DND-41 (cell line): ENCODE results near the gene LIPG.

Experiments used
- ATAC-seq: fragments of 200-7000 bp; cut with Tn5 transposase; 3 replicates; pipeline ENCODE4 v1.9.1; 2021; ENCODE audit warnings: low read depth; ENCODE audit not compliant: insufficient read depth
- DNase-seq: peaks from one replicate; pipeline ENCODE4 v3.0.0-alpha.2; 2020
- H2AFZ ChIP-seq: 2 replicates; pipeline ENCODE4 v1.6.0; 2012; ENCODE audit warnings: low read depth, low read length
- H3K27ac ChIP-seq: 2 replicates; pipeline ENCODE4 v1.5.1; 2012; ENCODE audit warnings: low read length, inconsistent platforms
- H3K27me3 ChIP-seq: fragments of 200-600 bp; sonication (generic); 2 replicates; pipeline ENCODE4 v1.6.0; 2012; ENCODE audit warnings: low read length, mild to moderate bottlenecking, inconsistent platforms; ENCODE audit not compliant: insufficient read depth, poor library complexity
- H3K36me3 ChIP-seq: 2 replicates; pipeline ENCODE4 v1.5.1; 2012; ENCODE audit warnings: low read length, inconsistent platforms; ENCODE audit not compliant: insufficient read depth
- H3K4me1 ChIP-seq: 2 replicates; pipeline ENCODE4 v1.5.1; 2012; ENCODE audit warnings: mild to moderate bottlenecking, low read length; ENCODE audit not compliant: insufficient read depth
- H3K4me2 ChIP-seq: 2 replicates; pipeline ENCODE4 v1.6.0; 2012; ENCODE audit warnings: mild to moderate bottlenecking, moderate library complexity, low read length, inconsistent platforms; ENCODE audit not compliant: insufficient read depth
- H3K4me3 ChIP-seq, 2 experiments: fragments of 200-600 bp in 1 of 2; shearing (Covaris generic) in 1 of 2; 2 replicates each; pipeline ENCODE4 v1.5.1; 2012 to 2016; ENCODE audit warnings: inconsistent platforms in 2 of 2, low read length in 2 of 2, mild to moderate bottlenecking in 2 of 2, low read depth in 1 of 2, moderate library complexity in 1 of 2
- H3K79me2 ChIP-seq: 2 replicates; pipeline ENCODE4 v1.6.0; 2012; ENCODE audit warnings: low read length, inconsistent platforms; ENCODE audit not compliant: insufficient read depth
- H3K9ac ChIP-seq: 2 replicates; pipeline ENCODE4 v1.6.0; 2012; ENCODE audit warnings: low read depth, mild to moderate bottlenecking, inconsistent platforms, low read length, moderate library complexity
- H3K9me3 ChIP-seq: 2 replicates; pipeline ENCODE4 v1.5.1; 2012; ENCODE audit warnings: low read length, moderate library complexity, mild to moderate bottlenecking, inconsistent platforms; ENCODE audit not compliant: insufficient read depth, severe bottlenecking
- H4K20me1 ChIP-seq: 2 replicates; pipeline ENCODE4 v1.6.0; 2012; ENCODE audit warnings: low read length; ENCODE audit not compliant: insufficient read depth
- CTCF ChIP-seq: IDR thresholded peaks from 2 replicates; pipeline ENCODE4 v1.5.1; 2012; ENCODE audit warnings: borderline replicate concordance, low read length, moderate library complexity, mild to moderate bottlenecking; ENCODE audit not compliant: poor library complexity, severe bottlenecking; ENCODE audit errors: extremely low read depth
- EZH2 ChIP-seq: IDR thresholded peaks from 3 replicates; pipeline ENCODE4 v1.6.1; 2012; ENCODE audit warnings: borderline replicate concordance, low read depth, mild to moderate bottlenecking, moderate library complexity, low read length, inconsistent platforms; ENCODE audit not compliant: severe bottlenecking

LIPG gene

DNA sequence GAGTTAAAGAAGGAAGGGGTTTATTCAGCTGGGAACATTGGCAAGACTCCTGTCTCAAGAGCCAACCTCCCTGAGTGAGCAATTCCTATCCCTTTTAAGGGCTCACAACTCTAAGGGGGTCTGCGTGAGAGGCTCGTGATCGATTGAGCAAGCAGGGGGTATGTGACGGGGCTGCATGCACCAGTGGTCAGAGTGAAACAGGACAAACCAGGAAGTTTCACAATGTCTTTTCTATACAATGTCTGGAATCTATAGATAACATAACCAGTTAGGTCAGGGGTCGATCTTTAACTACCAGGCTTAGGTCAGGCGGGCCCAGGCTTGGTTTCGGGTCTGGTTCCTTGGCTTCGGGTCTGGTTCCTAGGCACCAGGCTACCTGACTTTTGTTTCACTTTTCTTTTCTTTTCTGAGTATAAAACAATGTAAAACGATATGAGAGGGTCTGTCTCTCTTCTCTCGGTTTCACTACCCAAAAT, 30.1 kb upstream of the LIPG start:
- no peak overlapping the region for H3K4me2 ChIP-seq
- no peak overlapping the region for H3K9ac ChIP-seq

DNA sequence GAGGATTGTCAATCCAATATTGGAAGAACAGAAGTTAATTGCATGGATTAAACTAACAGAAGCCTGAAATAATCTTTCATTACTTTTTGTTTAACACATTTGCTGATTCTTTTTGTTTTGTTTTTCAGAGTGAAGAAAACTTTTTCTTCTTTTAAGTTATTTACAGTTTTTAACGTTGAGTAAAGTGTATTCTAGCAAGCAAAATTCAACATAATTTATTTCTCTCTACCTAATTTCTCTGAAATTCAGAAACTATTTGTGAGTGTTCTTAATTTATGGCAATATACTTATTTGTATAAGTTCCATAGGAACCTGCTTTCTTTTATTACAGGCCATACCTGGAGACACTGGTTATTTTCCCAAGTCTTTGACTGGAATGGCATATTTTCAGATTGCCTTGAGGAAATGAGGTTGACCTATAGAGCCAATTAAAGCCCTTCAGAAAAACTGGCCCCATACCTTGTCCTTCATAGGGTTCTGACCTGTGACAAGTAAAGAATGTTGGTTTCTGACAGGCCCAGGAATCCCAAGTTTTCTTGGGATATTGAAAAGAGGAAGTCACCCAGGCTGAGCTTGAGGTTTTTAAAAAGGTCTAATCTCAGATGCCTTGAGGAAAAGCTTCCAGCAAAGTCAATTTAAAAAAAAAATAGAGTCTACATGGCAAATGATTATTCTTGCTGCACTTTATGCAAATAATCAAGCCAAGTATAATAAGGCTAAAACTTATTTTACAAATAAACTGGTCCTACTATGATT, 26.8 kb upstream of the LIPG start:
- no peak for TF ChIP-seq EZH2
- no peak for TF ChIP-seq CTCF
- Histone ChIP-seq H4K20me1 (no peaks in the 10 kb centered on the region), H3K27me3 (no peaks in the 10 kb centered on the region), H2AFZ (no peak overlapping the region), H3K9me3 (no peaks in the 10 kb centered on the region), H3K4me2 (no peak overlapping the region), H3K4me3 (no peak overlapping the region), H3K4me1 (no peaks in the 10 kb centered on the region), H3K36me3 (no peaks in the 10 kb centered on the region), H3K9ac (no peak overlapping the region), H3K27ac (no peak overlapping the region), H3K79me2 (no peaks in the 10 kb centered on the region)
- DNase-seq = no peak
- ATAC-seq = no peak

More for the DNA sequence above, 30.1 kb upstream of the LIPG start:
- peaks cover 5% of the 10 kb centered on the region for H3K27me3 ChIP-seq
- TF ChIP-seq CTCF = no peak
- no peak for TF ChIP-seq EZH2
- no peaks in the 10 kb centered on the region for H3K36me3 ChIP-seq
- ATAC-seq = no peak
- H4K20me1 ChIP-seq = no peaks in the 10 kb centered on the region
- no peaks in the 10 kb centered on the region for H3K4me1 ChIP-seq
- no peak overlapping the region for H2AFZ ChIP-seq
- H3K79me2 ChIP-seq = no peaks in the 10 kb centered on the region
- no peaks in the 10 kb centered on the region for H3K9me3 ChIP-seq
- no peak for DNase-seq
- H3K4me3 ChIP-seq = no peak overlapping the region
- H3K27ac ChIP-seq = no peak overlapping the region

DNA sequence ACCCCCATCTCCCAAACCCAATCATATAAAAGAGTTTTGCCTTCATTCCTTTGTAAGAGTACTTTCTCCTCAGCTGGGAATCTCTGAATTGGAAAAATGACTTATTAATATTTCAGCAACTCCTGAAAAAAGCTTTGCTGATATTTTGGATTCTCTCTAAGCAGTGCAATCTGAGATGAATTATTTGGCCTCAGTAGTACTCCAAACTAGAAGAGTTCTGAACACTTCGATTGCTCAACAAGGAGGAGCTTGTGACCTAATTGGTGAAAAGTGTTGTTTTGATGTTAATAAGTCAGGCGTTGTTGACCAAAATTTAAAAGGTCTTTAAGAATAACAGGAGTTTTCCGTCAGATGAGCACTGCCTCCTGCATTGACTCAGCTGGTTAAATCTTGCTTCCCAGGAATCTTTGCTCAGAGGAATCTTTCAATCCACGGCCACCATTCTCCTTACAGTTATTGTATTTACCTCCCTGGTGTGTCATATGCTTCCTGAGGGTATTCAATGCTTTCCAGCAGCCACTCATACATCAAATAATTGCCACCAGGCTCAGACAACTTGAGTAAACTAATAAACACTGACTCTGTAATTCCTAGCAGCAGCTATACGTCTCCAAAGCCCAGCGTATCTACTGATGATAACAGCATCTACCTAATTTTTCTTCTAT, 24.5 kb upstream of the LIPG start:
- Histone ChIP-seq H3K27me3 (no peaks in the 10 kb centered on the region), H3K9ac (no peak overlapping the region), H3K4me1 (no peaks in the 10 kb centered on the region), H3K79me2 (no peaks in the 10 kb centered on the region), H3K4me3 (no peak overlapping the region), H3K36me3 (no peaks in the 10 kb centered on the region), H3K4me2 (no peak overlapping the region), H2AFZ (no peak overlapping the region), H3K27ac (no peak overlapping the region), H4K20me1 (no peaks in the 10 kb centered on the region), H3K9me3 (no peaks in the 10 kb centered on the region)
- DNase-seq (no peak), ATAC-seq (no peak)
- TF ChIP-seq EZH2 = no peak
- TF ChIP-seq CTCF = no peak
